ENCODE results near the gene TSPAN17.

DNA sequence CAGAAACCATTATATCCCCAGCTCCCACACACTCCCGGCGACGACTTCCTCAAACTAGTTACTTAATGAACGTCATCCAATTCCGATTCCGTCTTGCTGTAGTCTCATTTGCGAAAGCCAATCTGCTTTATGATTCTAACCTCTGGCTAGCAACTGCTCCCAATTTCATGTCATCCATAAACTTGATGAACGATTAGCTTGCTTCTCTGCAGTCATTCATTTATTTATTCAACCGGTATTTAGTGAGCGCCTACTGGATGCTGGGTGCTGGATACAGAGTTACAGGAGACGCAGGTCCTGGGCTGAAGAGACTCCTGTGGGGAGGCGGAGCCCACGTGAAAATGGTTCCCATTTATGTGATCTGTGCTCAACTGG, 46.2 kb downstream of the TSPAN17 start:
- TF ChIP-seq, protein P1, sequence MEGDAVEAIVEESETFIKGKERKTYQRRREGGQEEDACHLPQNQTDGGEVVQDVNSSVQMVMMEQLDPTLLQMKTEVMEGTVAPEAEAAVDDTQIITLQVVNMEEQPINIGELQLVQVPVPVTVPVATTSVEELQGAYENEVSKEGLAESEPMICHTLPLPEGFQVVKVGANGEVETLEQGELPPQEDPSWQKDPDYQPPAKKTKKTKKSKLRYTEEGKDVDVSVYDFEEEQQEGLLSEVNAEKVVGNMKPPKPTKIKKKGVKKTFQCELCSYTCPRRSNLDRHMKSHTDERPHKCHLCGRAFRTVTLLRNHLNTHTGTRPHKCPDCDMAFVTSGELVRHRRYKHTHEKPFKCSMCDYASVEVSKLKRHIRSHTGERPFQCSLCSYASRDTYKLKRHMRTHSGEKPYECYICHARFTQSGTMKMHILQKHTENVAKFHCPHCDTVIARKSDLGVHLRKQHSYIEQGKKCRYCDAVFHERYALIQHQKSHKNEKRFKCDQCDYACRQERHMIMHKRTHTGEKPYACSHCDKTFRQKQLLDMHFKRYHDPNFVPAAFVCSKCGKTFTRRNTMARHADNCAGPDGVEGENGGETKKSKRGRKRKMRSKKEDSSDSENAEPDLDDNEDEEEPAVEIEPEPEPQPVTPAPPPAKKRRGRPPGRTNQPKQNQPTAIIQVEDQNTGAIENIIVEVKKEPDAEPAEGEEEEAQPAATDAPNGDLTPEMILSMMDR (IDR thresholded peaks at IDR 0.05): no peak
- TF ChIP-seq POLR2A (IDR thresholded peaks at IDR 0.05): no peak

All from lower leg skin (tissue), 3 donors.